Hippocampal formation (tissue), 2 donors: ENCODE measurements around the gene TBC1D2B.

Source experiments
- DNase-seq, 2 donors: peaks; one replicate each; lab custom pipeline; 2025; lab: John Stamatoyannopoulos, UW

The TBC1D2B gene

GRCh38 chr15:78077053-78077870 lies at the start of gene TBC1D2B:
Gene TBC1D2B, minus strand, starts transcription at chr15:78077711. Its CDS starts 59 bp downstream, at chr15:78077652.
- DNase-seq, result peak; percentile 47 to 65

GRCh38 chr15:78125267-78125666 lies 47.8 kb upstream of the TBC1D2B start:
- DNase-seq, result no peak

GRCh38 chr15:78120523-78120922 lies 43.0 kb upstream of the TBC1D2B start:
- DNase-seq, result no peak

GRCh38 chr15:78112551-78112950 lies 35.0 kb upstream of the TBC1D2B start:
- DNase-seq, result no peak

DNA sequence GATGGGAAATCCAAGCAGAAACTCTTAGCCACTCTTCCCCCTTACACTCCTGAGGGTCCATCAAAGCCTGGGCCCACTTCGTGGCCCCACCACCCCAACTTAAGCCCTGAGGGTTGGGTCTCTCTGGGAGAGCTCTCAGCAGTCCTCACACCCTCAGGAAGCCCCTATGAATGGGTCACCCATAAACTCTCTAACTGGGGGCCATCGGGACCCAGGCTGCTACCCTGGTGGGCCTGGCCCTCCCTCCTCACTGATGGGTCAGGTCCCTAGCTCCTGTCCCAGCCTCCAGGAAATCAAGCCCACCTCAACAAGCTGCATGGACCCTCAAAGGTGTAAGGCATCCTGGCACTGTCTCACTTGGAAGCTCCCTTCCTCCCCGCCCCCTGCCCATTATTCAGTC lies 34.3 kb upstream of the TBC1D2B start:
- DNase-seq, result no peak

DNA sequence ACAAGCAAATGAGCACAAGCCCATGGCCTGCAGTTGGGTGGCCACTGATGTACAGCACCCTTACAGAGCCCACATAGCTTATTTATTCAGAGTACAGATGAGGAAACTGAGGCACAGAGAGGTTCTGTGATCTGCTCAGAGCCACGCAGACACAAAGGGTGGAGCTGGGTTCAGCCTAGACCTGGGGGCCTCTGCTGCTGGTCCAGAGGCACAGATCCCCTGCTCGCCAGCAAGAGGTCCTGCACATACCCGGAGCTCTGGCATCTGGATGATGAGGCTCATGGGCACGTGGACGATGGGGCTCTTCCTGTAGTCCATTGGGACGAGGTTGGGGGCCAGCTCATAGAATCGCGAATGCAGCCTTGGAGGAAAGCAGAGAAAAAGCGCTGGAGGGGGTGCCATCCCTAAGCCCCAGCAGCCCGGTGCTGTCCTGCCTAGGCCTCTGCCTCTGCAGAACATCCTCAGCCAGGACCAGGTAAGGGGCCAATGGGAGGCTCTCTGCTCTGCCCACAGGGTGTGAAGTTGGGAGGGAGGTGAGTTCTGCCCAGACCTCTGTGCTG lies 33.5 kb upstream of the TBC1D2B start:
- no peak for DNase-seq

DNA sequence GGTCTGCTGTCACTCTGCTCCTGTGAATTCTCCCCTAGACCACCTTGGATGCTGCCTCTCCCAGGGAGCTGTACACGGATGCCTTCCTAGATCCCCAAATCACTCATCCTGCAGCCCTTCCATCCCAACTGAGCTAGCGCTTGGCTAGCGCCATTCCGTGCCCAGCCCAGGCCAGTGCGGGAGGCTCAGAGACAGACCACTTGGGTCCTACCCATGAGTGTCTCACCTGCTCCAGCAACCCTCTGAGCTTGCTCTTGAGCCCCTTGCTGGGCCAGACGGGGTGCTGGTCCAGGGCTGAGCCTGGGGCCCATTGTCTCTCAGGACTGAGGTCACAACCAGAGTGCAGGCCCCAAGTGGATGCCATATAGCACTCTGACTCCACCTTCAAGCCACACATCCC lies 32.6 kb upstream of the TBC1D2B start:
- DNase-seq, result no peak

- no peak for DNase-seq
These were observed 31.6 kb upstream of the TBC1D2B start for GRCh38 chr15:78109156-78109555.

DNA sequence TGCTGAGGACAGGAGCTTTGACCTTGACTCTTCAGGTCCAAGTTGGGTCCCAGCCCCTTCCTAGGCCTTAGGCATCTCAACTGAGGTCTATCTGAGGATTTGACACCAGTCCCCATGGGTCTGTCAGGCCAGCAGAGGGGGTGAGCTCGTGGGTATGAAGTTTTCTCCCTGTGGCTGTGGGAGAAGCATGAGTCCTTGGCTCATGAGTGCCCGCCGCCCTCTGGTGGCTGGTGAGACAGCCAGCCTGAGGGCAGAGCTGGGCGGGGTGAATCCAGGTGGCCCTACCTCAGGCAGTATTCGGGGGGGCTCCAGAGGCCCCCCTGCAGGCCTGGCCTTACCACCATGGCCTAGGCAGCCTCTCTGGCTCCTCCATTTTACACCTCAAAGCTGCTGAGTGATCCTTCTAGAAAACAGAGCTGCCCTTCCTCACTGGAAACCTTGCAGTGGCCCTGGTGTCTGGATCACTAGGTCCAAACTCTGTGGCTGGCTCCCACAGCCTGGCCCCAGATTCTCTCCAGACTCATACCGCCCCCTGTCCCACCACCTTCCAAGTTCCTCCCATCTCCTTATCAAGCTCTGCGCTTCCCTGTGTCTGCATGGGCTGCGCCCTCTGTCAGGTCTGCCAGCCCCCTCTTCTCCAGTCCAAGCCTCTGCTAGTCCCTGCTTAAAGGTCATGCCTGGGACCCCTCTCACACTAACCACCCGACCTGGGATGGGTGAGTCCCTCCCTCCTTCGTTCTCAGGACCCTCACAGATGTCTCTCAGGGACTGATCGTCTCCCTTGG lies 31.0 kb upstream of the TBC1D2B start:
- peak; percentile 28 to 74 for DNase-seq

DNA sequence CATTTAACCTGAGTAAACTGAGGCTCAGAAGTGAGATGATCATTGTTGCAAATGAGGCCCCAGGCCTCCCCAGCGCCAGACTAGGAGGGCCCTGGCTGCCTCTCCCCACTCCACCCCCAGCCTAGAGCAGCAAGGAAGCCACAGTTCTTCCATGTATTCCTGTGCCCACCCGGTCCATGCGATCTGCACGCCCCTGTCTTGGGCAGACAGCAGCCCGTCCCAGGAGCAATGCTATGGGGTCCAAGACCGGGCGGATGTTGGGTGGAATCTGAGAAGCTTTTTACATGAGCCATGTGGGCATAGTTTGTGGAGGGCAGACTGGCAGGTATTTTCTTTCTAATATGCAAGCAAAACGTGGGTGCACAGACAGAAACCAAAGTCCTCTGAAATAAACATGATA lies 30.0 kb upstream of the TBC1D2B start:
- DNase-seq, result no peak

DNA sequence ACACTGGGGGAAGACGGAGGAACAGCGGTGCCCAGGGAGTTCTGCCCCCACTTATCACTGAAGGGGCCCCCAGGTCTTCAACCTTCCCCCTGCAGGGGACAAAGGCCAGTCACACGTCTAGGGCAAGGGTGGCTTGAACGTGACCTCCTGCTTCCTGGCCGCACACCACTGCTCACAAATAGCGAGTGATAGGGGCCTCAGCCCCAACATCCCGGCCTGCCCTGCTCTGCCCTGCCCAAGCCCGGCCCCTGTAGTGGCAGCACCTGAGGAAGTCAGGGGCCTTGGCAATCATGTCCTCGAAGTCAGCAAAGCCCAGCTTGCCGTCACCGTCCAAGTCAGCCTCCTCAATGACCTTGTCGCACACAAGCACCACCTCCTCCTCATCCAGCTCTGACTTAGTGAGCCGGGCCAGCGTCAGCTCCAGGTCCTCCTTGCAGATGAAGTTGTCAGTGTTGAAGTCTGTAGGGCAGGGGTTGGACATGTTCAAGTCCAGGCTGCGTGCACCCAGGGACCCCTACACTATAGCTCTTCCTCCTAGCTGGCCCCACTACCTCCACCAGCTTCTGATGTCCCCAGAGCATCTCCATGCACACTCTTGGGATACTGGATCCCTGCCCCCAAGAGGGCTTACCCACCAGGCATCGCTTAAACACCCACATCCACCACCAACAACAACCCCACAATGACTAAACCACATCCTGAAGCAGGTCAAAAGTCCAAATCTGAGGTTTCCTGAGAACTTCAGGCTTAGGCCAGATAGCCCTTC lies 28.1 kb upstream of the TBC1D2B start:
- no peak for DNase-seq

- DNase-seq, result no peak
These were observed 27.3 kb upstream of the TBC1D2B start for GRCh38 chr15:78104566-78105475.

- DNase-seq, result no peak
These were observed 26.6 kb upstream of the TBC1D2B start for GRCh38 chr15:78104119-78104479.

GRCh38 chr15:78103406-78104118 lies 26.1 kb upstream of the TBC1D2B start:
- DNase-seq, result no peak

DNA sequence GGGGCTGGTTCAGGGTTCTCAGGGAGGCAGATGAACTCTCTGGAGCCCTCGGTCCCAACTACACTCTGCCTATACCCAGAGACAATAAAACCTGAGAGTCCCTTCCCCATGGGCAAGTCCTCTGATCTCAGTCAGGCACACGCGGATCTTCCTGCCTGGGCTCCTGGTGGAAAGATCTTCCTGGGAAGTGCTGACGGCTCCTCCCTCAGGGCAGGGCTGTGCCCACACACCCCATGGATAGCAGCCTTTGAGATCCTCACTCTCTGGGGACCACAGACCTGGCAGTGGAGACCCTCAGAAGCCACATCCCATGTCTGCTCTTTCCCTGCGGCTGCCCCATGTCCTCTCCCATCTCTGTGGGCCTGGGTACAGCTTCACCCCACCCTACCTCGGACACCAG lies 25.2 kb upstream of the TBC1D2B start:
- DNase-seq, result no peak

DNA sequence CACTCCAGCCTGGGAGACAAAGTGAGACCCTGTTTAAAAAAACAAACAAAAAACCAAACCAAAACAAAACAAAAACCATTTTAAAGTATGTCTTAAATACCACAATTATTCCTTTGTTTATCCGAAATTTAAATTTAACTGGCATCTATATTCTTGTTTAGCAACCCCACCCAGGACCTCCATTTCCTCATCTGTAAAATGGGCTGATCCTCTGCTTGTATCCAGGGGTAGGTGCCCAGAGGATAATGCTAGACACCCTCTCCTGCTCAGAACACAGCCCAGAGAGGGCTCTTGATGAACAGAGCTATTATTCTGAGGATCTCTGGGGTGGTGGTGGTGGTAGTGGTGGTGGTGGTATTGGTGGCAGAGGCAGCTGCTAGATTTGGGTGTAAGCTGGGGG lies 24.7 kb upstream of the TBC1D2B start:
- no peak for DNase-seq

GRCh38 chr15:78101423-78102105 lies 24.1 kb upstream of the TBC1D2B start:
- no peak for DNase-seq

DNA sequence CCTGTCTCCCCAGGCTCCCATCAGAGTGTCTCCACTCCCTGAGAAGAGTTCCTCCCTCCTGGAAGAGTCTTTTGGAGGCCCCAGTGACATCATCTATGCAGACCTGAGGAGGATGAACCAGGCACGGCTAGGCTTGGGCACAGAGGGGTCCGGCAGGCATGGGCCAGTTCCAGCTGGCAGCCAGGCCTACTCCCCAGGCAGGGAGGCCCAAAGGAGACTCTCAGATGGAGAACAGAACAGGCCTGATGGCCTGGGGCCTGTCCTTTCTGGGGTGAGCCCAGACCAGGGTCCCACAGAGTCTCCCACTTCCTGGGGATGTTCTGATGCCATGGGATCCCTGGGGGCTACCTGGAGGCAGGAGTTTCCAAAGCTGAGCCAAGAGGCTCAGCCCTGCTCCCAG lies 23.4 kb upstream of the TBC1D2B start:
- DNase-seq, result no peak

DNA sequence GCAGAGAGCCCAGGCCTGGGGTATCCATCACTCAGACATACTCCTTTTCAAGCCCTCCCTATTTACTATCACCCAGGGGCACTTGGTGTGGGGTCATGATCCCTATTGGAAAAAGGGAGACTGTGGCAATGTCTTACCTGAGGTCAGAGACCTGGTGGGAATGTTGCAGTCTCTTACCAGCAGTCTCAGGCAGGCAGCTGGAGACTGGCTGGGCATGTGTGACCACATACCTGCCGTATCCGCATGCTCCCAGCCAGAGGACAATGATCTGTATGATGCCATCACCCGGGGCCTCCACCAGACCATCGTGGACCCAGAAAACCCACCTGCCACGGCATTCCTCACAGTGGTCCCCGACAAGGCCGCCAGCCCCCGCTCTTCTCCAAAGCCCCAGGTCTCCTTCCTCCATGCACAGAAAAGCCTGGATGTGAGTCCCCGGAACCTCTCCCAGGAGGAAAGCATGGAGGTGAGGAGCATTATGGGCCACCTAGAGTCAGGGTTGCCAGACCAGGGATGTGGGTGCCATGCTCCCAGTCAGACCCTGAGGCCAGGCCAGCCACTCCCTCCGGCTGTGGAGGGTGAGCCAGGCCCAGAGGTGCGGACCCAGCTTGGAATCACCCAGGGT lies 20.7 kb upstream of the TBC1D2B start:
- no peak for DNase-seq
